GM23338 (cell line): ENCODE results near the gene CDC16.

ENCODE experiments used
- CREB1 ChIP-seq: fragments of 250-450 bp; sonication (Bioruptor Pico); IDR thresholded peaks from 2 replicates; pipeline ENCODE4 v1.5.0; 2020; ENCODE audit warnings: low read depth, mild to moderate bottlenecking, moderate library complexity
- EZH2 ChIP-seq: fragments of 200-600 bp; sonication (generic); IDR thresholded peaks from one replicate; pipeline ENCODE4 v1.8.0; 2017; ENCODE audit warnings: antibody characterized with exemption, mild to moderate bottlenecking, low read depth; ENCODE audit not compliant: unreplicated experiment
- EZH2phosphoT487 ChIP-seq: fragments of 200-600 bp; sonication (generic); IDR thresholded peaks from one replicate; pipeline ENCODE4 v1.8.1; 2018; ENCODE audit warnings: antibody characterized with exemption; ENCODE audit not compliant: unreplicated experiment
- JUNB ChIP-seq: IDR thresholded peaks from one replicate; pipeline ENCODE4 v1.6.1; 2016; ENCODE audit warnings: antibody characterized with exemption; ENCODE audit not compliant: unreplicated experiment
- NANOG ChIP-seq: IDR thresholded peaks from 2 replicates; pipeline ENCODE4 v1.6.1; 2016; ENCODE audit warnings: antibody characterized with exemption, borderline replicate concordance
- POLR2AphosphoS5 ChIP-seq: IDR thresholded peaks from 2 replicates; pipeline ENCODE4 v1.6.1; 2016; ENCODE audit warnings: antibody characterized with exemption, low read depth
- STAT1 ChIP-seq: IDR thresholded peaks from one replicate; pipeline ENCODE4 v1.6.1; 2016; ENCODE audit warnings: antibody characterized with exemption; ENCODE audit not compliant: unreplicated experiment
- ZNF114 ChIP-seq: fragments of 250-450 bp; sonication (Bioruptor Pico); IDR thresholded peaks from 2 replicates; pipeline ENCODE4 v1.5.0; 2020; ENCODE audit warnings: mild to moderate bottlenecking, moderate library complexity
- ZNF331 ChIP-seq: fragments of 250-450 bp; sonication (Bioruptor Pico); IDR thresholded peaks from 2 replicates; pipeline ENCODE4 v1.5.0; 2020; ENCODE audit warnings: low read depth, mild to moderate bottlenecking, moderate library complexity
- TF ChIP-seq, protein P1 (sequence below), 2 experiments: fragments of 200-600 bp in 1 of 2; sonication (generic) in 1 of 2; conservative IDR thresholded peaks; 2 replicates each; pipeline versions ENCODE4 v1.5.1 to v1.6.1; 2016 to 2017; ENCODE audit warnings: antibody characterized with exemption in 2 of 2, low read depth in 2 of 2, mild to moderate bottlenecking in 2 of 2, moderate library complexity in 1 of 2
- TF ChIP-seq, protein P2 (sequence below): IDR thresholded peaks from one replicate; pipeline ENCODE4 v1.6.1; 2018; ENCODE audit warnings: antibody characterized with exemption; ENCODE audit not compliant: unreplicated experiment
- TF ChIP-seq, protein P3 (sequence below): IDR thresholded peaks from 2 replicates; pipeline ENCODE4 v1.6.1; 2016; ENCODE audit warnings: antibody characterized with exemption
- TF ChIP-seq, protein P4 (sequence below): fragments of 250-450 bp; sonication (Bioruptor Pico); IDR thresholded peaks from 2 replicates; pipeline ENCODE4 v1.5.0; 2020; ENCODE audit warnings: mild to moderate bottlenecking, moderate library complexity

GRCh38 chr13:114298866-114299265, 64.2 kb downstream of the CDC16 start:
- no peak for TF ChIP-seq EZH2
- TF ChIP-seq, protein P1, sequence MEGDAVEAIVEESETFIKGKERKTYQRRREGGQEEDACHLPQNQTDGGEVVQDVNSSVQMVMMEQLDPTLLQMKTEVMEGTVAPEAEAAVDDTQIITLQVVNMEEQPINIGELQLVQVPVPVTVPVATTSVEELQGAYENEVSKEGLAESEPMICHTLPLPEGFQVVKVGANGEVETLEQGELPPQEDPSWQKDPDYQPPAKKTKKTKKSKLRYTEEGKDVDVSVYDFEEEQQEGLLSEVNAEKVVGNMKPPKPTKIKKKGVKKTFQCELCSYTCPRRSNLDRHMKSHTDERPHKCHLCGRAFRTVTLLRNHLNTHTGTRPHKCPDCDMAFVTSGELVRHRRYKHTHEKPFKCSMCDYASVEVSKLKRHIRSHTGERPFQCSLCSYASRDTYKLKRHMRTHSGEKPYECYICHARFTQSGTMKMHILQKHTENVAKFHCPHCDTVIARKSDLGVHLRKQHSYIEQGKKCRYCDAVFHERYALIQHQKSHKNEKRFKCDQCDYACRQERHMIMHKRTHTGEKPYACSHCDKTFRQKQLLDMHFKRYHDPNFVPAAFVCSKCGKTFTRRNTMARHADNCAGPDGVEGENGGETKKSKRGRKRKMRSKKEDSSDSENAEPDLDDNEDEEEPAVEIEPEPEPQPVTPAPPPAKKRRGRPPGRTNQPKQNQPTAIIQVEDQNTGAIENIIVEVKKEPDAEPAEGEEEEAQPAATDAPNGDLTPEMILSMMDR (conservative IDR thresholded peaks at IDR 0.05; ENCODE audit: low read depth in 2 of 2): no peak
- TF ChIP-seq EZH2phosphoT487: no peak
- TF ChIP-seq POLR2AphosphoS5: no peak
- TF ChIP-seq JUNB: no peak
- TF ChIP-seq, protein P2, sequence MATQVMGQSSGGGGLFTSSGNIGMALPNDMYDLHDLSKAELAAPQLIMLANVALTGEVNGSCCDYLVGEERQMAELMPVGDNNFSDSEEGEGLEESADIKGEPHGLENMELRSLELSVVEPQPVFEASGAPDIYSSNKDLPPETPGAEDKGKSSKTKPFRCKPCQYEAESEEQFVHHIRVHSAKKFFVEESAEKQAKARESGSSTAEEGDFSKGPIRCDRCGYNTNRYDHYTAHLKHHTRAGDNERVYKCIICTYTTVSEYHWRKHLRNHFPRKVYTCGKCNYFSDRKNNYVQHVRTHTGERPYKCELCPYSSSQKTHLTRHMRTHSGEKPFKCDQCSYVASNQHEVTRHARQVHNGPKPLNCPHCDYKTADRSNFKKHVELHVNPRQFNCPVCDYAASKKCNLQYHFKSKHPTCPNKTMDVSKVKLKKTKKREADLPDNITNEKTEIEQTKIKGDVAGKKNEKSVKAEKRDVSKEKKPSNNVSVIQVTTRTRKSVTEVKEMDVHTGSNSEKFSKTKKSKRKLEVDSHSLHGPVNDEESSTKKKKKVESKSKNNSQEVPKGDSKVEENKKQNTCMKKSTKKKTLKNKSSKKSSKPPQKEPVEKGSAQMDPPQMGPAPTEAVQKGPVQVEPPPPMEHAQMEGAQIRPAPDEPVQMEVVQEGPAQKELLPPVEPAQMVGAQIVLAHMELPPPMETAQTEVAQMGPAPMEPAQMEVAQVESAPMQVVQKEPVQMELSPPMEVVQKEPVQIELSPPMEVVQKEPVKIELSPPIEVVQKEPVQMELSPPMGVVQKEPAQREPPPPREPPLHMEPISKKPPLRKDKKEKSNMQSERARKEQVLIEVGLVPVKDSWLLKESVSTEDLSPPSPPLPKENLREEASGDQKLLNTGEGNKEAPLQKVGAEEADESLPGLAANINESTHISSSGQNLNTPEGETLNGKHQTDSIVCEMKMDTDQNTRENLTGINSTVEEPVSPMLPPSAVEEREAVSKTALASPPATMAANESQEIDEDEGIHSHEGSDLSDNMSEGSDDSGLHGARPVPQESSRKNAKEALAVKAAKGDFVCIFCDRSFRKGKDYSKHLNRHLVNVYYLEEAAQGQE: no peak
- no peak for TF ChIP-seq CREB1 (CRISPR knock-in tag)
- TF ChIP-seq, protein P3, sequence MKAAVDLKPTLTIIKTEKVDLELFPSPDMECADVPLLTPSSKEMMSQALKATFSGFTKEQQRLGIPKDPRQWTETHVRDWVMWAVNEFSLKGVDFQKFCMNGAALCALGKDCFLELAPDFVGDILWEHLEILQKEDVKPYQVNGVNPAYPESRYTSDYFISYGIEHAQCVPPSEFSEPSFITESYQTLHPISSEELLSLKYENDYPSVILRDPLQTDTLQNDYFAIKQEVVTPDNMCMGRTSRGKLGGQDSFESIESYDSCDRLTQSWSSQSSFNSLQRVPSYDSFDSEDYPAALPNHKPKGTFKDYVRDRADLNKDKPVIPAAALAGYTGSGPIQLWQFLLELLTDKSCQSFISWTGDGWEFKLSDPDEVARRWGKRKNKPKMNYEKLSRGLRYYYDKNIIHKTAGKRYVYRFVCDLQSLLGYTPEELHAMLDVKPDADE: no peak
- no peak for TF ChIP-seq ZNF331 (CRISPR knock-in tag)
- no peak for TF ChIP-seq STAT1
- no peak for TF ChIP-seq NANOG
- TF ChIP-seq ZNF114 (CRISPR knock-in tag): no peak
- TF ChIP-seq, protein P4, sequence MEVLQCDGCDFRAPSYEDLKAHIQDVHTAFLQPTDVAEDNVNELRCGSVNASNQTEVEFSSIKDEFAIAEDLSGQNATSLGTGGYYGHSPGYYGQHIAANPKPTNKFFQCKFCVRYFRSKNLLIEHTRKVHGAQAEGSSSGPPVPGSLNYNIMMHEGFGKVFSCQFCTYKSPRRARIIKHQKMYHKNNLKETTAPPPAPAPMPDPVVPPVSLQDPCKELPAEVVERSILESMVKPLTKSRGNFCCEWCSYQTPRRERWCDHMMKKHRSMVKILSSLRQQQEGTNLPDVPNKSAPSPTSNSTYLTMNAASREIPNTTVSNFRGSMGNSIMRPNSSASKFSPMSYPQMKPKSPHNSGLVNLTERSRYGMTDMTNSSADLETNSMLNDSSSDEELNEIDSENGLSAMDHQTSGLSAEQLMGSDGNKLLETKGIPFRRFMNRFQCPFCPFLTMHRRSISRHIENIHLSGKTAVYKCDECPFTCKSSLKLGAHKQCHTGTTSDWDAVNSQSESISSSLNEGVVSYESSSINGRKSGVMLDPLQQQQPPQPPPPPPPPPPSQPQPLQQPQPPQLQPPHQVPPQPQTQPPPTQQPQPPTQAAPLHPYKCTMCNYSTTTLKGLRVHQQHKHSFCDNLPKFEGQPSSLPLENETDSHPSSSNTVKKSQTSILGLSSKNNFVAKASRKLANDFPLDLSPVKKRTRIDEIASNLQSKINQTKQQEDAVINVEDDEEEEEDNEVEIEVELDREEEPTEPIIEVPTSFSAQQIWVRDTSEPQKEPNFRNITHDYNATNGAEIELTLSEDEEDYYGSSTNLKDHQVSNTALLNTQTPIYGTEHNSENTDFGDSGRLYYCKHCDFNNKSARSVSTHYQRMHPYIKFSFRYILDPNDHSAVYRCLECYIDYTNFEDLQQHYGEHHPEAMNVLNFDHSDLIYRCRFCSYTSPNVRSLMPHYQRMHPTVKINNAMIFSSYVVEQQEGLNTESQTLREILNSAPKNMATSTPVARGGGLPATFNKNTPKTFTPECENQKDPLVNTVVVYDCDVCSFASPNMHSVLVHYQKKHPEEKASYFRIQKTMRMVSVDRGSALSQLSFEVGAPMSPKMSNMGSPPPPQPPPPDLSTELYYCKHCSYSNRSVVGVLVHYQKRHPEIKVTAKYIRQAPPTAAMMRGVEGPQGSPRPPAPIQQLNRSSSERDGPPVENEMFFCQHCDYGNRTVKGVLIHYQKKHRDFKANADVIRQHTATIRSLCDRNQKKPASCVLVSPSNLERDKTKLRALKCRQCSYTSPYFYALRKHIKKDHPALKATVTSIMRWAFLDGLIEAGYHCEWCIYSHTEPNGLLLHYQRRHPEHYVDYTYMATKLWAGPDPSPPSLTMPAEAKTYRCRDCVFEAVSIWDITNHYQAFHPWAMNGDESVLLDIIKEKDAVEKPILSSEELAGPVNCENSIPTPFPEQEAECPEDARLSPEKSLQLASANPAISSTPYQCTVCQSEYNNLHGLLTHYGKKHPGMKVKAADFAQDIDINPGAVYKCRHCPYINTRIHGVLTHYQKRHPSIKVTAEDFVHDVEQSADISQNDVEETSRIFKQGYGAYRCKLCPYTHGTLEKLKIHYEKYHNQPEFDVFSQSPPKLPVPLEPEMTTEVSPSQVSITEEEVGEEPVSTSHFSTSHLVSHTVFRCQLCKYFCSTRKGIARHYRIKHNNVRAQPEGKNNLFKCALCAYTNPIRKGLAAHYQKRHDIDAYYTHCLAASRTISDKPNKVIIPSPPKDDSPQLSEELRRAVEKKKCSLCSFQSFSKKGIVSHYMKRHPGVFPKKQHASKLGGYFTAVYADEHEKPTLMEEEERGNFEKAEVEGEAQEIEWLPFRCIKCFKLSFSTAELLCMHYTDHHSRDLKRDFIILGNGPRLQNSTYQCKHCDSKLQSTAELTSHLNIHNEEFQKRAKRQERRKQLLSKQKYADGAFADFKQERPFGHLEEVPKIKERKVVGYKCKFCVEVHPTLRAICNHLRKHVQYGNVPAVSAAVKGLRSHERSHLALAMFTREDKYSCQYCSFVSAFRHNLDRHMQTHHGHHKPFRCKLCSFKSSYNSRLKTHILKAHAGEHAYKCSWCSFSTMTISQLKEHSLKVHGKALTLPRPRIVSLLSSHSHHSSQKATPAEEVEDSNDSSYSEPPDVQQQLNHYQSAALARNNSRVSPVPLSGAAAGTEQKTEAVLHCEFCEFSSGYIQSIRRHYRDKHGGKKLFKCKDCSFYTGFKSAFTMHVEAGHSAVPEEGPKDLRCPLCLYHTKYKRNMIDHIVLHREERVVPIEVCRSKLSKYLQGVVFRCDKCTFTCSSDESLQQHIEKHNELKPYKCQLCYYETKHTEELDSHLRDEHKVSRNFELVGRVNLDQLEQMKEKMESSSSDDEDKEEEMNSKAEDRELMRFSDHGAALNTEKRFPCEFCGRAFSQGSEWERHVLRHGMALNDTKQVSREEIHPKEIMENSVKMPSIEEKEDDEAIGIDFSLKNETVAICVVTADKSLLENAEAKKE (CRISPR knock-in tag): no peak
